Activated CD4-positive, alpha-beta T cell treated with anti-CD3 and anti-CD28 coated beads for 36 hours (primary cell): ENCODE data around the gene CTCFL. TPM values are rescaled to one million over a fixed set of nuclear protein-coding genes. Genes with fewer than 3 reads are reported as not detected.

Experiments
- ATAC-seq: fragments of 200-7000 bp; cut with Tn5 transposase; one replicate; pipeline ENCODE4 v1.10.0; 2021; ENCODE audit warnings: mild to moderate bottlenecking, moderate library complexity
- CTCF ChIA-PET: fragments of 350-600 bp; sonication (Branson Sonifier 250); formaldehyde crosslinking; loops from one replicate; lab custom pipeline; 2021; ENCODE audit warnings: antibody characterized with exemption; lab: Charles Lee
- POLR2A ChIA-PET: fragments of 350-600 bp; sonication (Branson Sonifier 250); formaldehyde crosslinking; loops from one replicate; lab custom pipeline; 2021; ENCODE audit warnings: antibody characterized with exemption, inconsistent platforms; lab: Charles Lee
- DNase-seq: peaks from one replicate; pipeline ENCODE4 v3.0.0-alpha.2; 2020
- H3K27ac Mint-ChIP-seq: one replicate; pipeline ENCODE4 v1.8.0; 2021; ENCODE audit warnings: mixed read lengths
- H3K27me3 Mint-ChIP-seq: one replicate; pipeline ENCODE4 v1.8.0; 2021; ENCODE audit warnings: mixed read lengths
- H3K36me3 Mint-ChIP-seq: one replicate; pipeline ENCODE4 v1.8.0; 2021; ENCODE audit warnings: low read depth, mixed read lengths
- H3K4me1 Mint-ChIP-seq: one replicate; pipeline ENCODE4 v1.8.0; 2021; ENCODE audit warnings: mixed read lengths
- H3K4me3 Mint-ChIP-seq: one replicate; pipeline ENCODE4 v1.8.0; 2021; ENCODE audit warnings: mild to moderate bottlenecking, moderate library complexity, mixed read lengths
- H3K9me3 Mint-ChIP-seq: one replicate; pipeline ENCODE4 v1.8.0; 2021; ENCODE audit warnings: low read depth, mixed read lengths
- intact Hi-C, 2 experiments: fragments of 100-400 bp; cut with DNase I in 1 of 2; cut with micrococcal nuclease in 1 of 2; formaldehyde crosslinking; loops; one replicate each; pipeline versions ENCODE4 v1.14.2 to v1.15.1; 2022 to 2024; cut with DNase I, micrococcal nuclease
- total RNA-seq, 2 experiments: library from RNA; stranded (reverse); gene quantifications; one replicate each; pipeline ENCODE4 v1.2.3, GENCODE V29; 2021

The CTCFL gene
- not detected for total RNA-seq

GRCh38 chr20:57524511-57525176, at the start of gene CTCFL:
CTCFL (minus strand) TSS chr20:57525140; CDS start chr20:57524205, 935 bp downstream.
- CTCF ChIA-PET = no interaction called here
- ATAC-seq = no peak
- H3K27me3 Mint-ChIP-seq = no peaks in the 10 kb centered on the region

GRCh38 chr20:57573894-57574293, 49.0 kb upstream of the CTCFL start:
- H3K4me1 Mint-ChIP-seq = no peaks in the 10 kb centered on the region
- intact Hi-C loops = no loop called here
- no peak overlapping the region for H3K27ac Mint-ChIP-seq
- H3K27me3 Mint-ChIP-seq = peaks cover 2% of the 10 kb centered on the region
- DNase-seq (no peak), ATAC-seq (no peak)
- POLR2A ChIA-PET = no interaction called here
- H3K9me3 Mint-ChIP-seq = no peaks in the 10 kb centered on the region
- H3K4me3 Mint-ChIP-seq = no peak overlapping the region
- no peaks in the 10 kb centered on the region for H3K36me3 Mint-ChIP-seq
- CTCF ChIA-PET = no interaction called here

More at GRCh38 chr20:57524511-57525176, at the start of gene CTCFL:
- no peak for DNase-seq
- Mint-ChIP-seq H3K4me3 (no peak within 1 kb of the TSS), H3K36me3 (no peaks in the 10 kb centered on the region), H3K4me1 (peaks cover 10% of the 10 kb centered on the region), H3K9me3 (no peaks in the 10 kb centered on the region), H3K27ac (no peak within 1 kb of the TSS)
- POLR2A ChIA-PET = no interaction called here
- intact Hi-C loops = no loop called here

- no peaks in the 10 kb centered on the region for H3K4me1 Mint-ChIP-seq
- H3K36me3 Mint-ChIP-seq = no peaks in the 10 kb centered on the region
- H3K27me3 Mint-ChIP-seq = peaks cover 2% of the 10 kb centered on the region
- no peaks in the 10 kb centered on the region for H3K9me3 Mint-ChIP-seq
- intact Hi-C loops = no loop called here
- H3K27ac Mint-ChIP-seq = no peak overlapping the region
- no peak for DNase-seq
- H3K4me3 Mint-ChIP-seq = no peak overlapping the region
- POLR2A ChIA-PET = no interaction called here
- ATAC-seq = no peak
- CTCF ChIA-PET = interaction anchor here (0.6 to 0.9 kb wide), 4 partner anchors 15 to 224 kb away, joined by 3 to 5 read pairs (median 4); no protein-coding TSS in a partner anchor
Measured at GRCh38 chr20:57573242-57573641, 48.3 kb upstream of the CTCFL start.

GRCh38 chr20:57571782-57572416, 47.0 kb upstream of the CTCFL start:
- Mint-ChIP-seq H3K9me3 (no peaks in the 10 kb centered on the region), H3K36me3 (no peaks in the 10 kb centered on the region), H3K4me3 (no peak overlapping the region), H3K27me3 (peaks cover 6% of the 10 kb centered on the region), H3K27ac (no peak overlapping the region), H3K4me1 (no peaks in the 10 kb centered on the region)
- ChIA-PET POLR2A (interaction anchor here (0.7 kb wide), 1 partner anchor 360 kb away, joined by 3 read pairs; no protein-coding TSS in a partner anchor), CTCF (no interaction called here)
- DNase-seq (no peak), ATAC-seq (no peak)
- intact Hi-C loops = no loop called here

GRCh38 chr20:57570920-57571319, 46.0 kb upstream of the CTCFL start:
- peaks cover 6% of the 10 kb centered on the region for H3K27me3 Mint-ChIP-seq
- no peaks in the 10 kb centered on the region for H3K9me3 Mint-ChIP-seq
- ATAC-seq (no peak), DNase-seq (no peak)
- no peak overlapping the region for H3K4me3 Mint-ChIP-seq
- ChIA-PET CTCF (interaction anchor here (1.3 kb wide), 1 partner anchor 24 kb away, joined by 3 read pairs; no protein-coding TSS in a partner anchor), POLR2A (interaction anchor here (0.7 kb wide), 1 partner anchor 359 kb away, joined by 3 read pairs; no protein-coding TSS in a partner anchor)
- intact Hi-C loops = no loop called here
- H3K27ac Mint-ChIP-seq = no peak overlapping the region
- H3K36me3 Mint-ChIP-seq = no peaks in the 10 kb centered on the region
- no peaks in the 10 kb centered on the region for H3K4me1 Mint-ChIP-seq

- H3K9me3 Mint-ChIP-seq = no peaks in the 10 kb centered on the region
- no peaks in the 10 kb centered on the region for H3K36me3 Mint-ChIP-seq
- DNase-seq = no peak
- H3K27me3 Mint-ChIP-seq = peaks cover 10% of the 10 kb centered on the region
- no peak overlapping the region for H3K27ac Mint-ChIP-seq
- no peaks in the 10 kb centered on the region for H3K4me1 Mint-ChIP-seq
- CTCF ChIA-PET = interaction anchor here (1.3 kb wide), 1 partner anchor 23 kb away, joined by 3 read pairs; no protein-coding TSS in a partner anchor
- H3K4me3 Mint-ChIP-seq = no peak overlapping the region
- POLR2A ChIA-PET = no interaction called here
- intact Hi-C loops = no loop called here
- ATAC-seq = no peak
Measured at GRCh38 chr20:57570145-57570850, 45.4 kb upstream of the CTCFL start.

GRCh38 chr20:57568960-57569359, 44.0 kb upstream of the CTCFL start:
- H3K4me3 Mint-ChIP-seq = no peak overlapping the region
- H3K27me3 Mint-ChIP-seq = peaks cover 10% of the 10 kb centered on the region
- ChIA-PET POLR2A (no interaction called here), CTCF (interaction anchor here (0.6 kb wide), 1 partner anchor 218 kb away, joined by 3 read pairs; no protein-coding TSS in a partner anchor)
- intact Hi-C loops = no loop called here
- H3K9me3 Mint-ChIP-seq = no peaks in the 10 kb centered on the region
- H3K4me1 Mint-ChIP-seq = no peaks in the 10 kb centered on the region
- DNase-seq = no peak
- no peak overlapping the region for H3K27ac Mint-ChIP-seq
- no peaks in the 10 kb centered on the region for H3K36me3 Mint-ChIP-seq
- ATAC-seq = no peak

- ChIA-PET CTCF (interaction anchor here (0.6 kb wide), 2 partner anchors 219 to 1105 kb away, joined by 3 to 4 read pairs; no protein-coding TSS in a partner anchor), POLR2A (no interaction called here)
- no peaks in the 10 kb centered on the region for H3K36me3 Mint-ChIP-seq
- no peak for ATAC-seq
- no peaks in the 10 kb centered on the region for H3K4me1 Mint-ChIP-seq
- no peak overlapping the region for H3K4me3 Mint-ChIP-seq
- no peak for DNase-seq
- peaks cover 10% of the 10 kb centered on the region for H3K27me3 Mint-ChIP-seq
- no peak overlapping the region for H3K27ac Mint-ChIP-seq
- no peaks in the 10 kb centered on the region for H3K9me3 Mint-ChIP-seq
- intact Hi-C loops = no loop called here
Measured at GRCh38 chr20:57568088-57568896, 43.4 kb upstream of the CTCFL start.

- DNase-seq (no peak), ATAC-seq (no peak)
- H3K4me3 Mint-ChIP-seq = no peak overlapping the region
- POLR2A ChIA-PET = no interaction called here
- H3K36me3 Mint-ChIP-seq = no peaks in the 10 kb centered on the region
- H3K27me3 Mint-ChIP-seq = peaks cover 10% of the 10 kb centered on the region
- CTCF ChIA-PET = interaction anchor here (0.6 to 0.7 kb wide), 2 partner anchors 20 to 1104 kb away, joined by 3 to 4 read pairs; no protein-coding TSS in a partner anchor
- H3K4me1 Mint-ChIP-seq = no peaks in the 10 kb centered on the region
- intact Hi-C loops = no loop called here
- no peak overlapping the region for H3K27ac Mint-ChIP-seq
- no peaks in the 10 kb centered on the region for H3K9me3 Mint-ChIP-seq
Measured at GRCh38 chr20:57567471-57568079, 42.6 kb upstream of the CTCFL start.

GRCh38 chr20:57566803-57567459, 42.0 kb upstream of the CTCFL start:
- ChIA-PET CTCF (interaction anchor here (0.7 kb wide), 1 partner anchor 21 kb away, joined by 3 read pairs; no protein-coding TSS in a partner anchor), POLR2A (no interaction called here)
- intact Hi-C loops = no loop called here
- Mint-ChIP-seq H3K36me3 (no peaks in the 10 kb centered on the region), H3K27ac (no peak overlapping the region), H3K27me3 (peaks cover 11% of the 10 kb centered on the region), H3K4me1 (no peaks in the 10 kb centered on the region), H3K9me3 (no peaks in the 10 kb centered on the region), H3K4me3 (no peak overlapping the region)
- DNase-seq (no peak), ATAC-seq (no peak)
